ENCODE results near the gene PLCH1. TPM values are rescaled to one million over a fixed set of nuclear protein-coding genes. Genes with fewer than 3 reads are reported as not detected.

Gene PLCH1
- total RNA-seq, 1 donor from 2014 or later, result 0.26 TPM

DNA sequence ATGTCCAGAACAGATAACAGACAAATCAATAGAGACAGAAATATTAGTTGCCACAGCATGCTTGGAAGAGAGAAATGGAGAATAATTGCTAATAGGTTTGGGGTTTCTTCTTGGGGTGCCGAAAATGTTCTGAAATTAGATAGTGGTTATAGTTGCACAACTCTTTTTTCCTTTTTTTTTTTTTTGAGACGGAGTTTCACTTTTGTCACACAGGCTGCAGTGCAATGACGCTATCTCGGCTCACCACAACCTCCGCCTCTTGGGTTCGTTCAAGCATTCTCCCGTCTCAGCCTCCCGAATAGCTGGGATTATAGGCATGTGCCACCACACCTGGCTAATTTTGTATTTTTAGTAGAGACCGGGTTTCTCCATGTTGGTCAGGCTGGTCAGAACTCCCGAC lies 163.3 kb downstream of the PLCH1 start:
- H3K27me3 ChIP-seq (ENCODE audit: control insufficient read depth, insufficient read depth, low read length), result no peaks in the 10 kb centered on the region
- DNase-seq (ENCODE audit: low read depth) (no peak), FAIRE-seq (no peak)
- TF ChIP-seq, protein P1, sequence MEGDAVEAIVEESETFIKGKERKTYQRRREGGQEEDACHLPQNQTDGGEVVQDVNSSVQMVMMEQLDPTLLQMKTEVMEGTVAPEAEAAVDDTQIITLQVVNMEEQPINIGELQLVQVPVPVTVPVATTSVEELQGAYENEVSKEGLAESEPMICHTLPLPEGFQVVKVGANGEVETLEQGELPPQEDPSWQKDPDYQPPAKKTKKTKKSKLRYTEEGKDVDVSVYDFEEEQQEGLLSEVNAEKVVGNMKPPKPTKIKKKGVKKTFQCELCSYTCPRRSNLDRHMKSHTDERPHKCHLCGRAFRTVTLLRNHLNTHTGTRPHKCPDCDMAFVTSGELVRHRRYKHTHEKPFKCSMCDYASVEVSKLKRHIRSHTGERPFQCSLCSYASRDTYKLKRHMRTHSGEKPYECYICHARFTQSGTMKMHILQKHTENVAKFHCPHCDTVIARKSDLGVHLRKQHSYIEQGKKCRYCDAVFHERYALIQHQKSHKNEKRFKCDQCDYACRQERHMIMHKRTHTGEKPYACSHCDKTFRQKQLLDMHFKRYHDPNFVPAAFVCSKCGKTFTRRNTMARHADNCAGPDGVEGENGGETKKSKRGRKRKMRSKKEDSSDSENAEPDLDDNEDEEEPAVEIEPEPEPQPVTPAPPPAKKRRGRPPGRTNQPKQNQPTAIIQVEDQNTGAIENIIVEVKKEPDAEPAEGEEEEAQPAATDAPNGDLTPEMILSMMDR (IDR thresholded peaks at IDR 0.05; ENCODE audit: insufficient read depth, low read length, severe bottlenecking), result no peak
- H3K36me3 ChIP-seq (ENCODE audit: control insufficient read depth, insufficient read depth, low read length), result no peaks in the 10 kb centered on the region
- no peak overlapping the region for H3K4me3 ChIP-seq (ENCODE audit: low read depth, low read length)

DNA sequence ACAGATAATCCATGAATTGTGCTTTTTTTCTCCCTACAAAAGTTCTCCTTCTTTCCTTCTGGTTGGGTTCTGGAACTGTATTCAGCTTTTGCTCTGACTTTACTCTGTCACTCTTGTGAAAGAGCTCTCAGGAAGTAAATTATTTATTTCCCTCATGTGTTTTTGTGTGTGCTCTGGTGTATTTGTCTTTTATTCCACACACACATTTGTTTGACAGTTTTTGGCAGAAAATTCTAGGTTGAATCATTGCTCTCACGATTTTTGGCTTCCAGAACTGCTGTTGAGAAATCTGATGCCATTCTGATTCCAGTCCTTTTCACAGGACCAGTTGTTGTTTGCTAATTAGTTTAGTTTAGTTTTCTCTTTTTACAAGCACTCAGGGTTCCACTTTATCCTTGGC lies 172.8 kb downstream of the PLCH1 start:
- Histone ChIP-seq H3K4me3 (ENCODE audit: low read depth, low read length) (no peak overlapping the region), H3K27me3 (ENCODE audit: control insufficient read depth, insufficient read depth, low read length) (no peaks in the 10 kb centered on the region), H3K36me3 (ENCODE audit: control insufficient read depth, insufficient read depth, low read length) (no peaks in the 10 kb centered on the region)
- TF ChIP-seq, protein P1 (IDR thresholded peaks at IDR 0.05; ENCODE audit: insufficient read depth, low read length, severe bottlenecking), result no peak
- FAIRE-seq (no peak), DNase-seq (ENCODE audit: low read depth) (no peak)

DNA sequence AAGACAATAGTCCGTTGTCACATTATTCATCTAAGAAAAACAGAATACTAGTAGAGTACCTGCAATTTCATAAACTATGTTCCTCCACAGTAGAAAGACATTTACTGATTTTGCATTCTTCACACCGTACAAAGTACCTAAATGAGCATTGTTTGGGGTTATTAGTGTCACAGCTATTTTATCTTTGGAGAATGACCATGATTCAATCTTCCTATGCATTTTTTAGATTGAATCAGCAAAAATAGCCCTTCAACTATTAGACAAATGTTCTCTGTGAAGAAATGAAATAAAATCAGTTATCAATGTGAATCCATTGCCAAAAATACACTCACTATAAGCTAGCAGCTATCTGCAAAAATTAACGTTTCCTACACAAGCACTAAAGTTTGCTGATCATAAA lies 176.6 kb downstream of the PLCH1 start:
- Histone ChIP-seq H3K4me3 (ENCODE audit: low read depth, low read length) (no peak overlapping the region), H3K36me3 (ENCODE audit: control insufficient read depth, insufficient read depth, low read length) (no peaks in the 10 kb centered on the region), H3K27me3 (ENCODE audit: control insufficient read depth, insufficient read depth, low read length) (no peaks in the 10 kb centered on the region)
- TF ChIP-seq, protein P1 (IDR thresholded peaks at IDR 0.05; ENCODE audit: insufficient read depth, low read length, severe bottlenecking), result no peak
- no peak for FAIRE-seq
- DNase-seq (ENCODE audit: low read depth), result no peak

DNA sequence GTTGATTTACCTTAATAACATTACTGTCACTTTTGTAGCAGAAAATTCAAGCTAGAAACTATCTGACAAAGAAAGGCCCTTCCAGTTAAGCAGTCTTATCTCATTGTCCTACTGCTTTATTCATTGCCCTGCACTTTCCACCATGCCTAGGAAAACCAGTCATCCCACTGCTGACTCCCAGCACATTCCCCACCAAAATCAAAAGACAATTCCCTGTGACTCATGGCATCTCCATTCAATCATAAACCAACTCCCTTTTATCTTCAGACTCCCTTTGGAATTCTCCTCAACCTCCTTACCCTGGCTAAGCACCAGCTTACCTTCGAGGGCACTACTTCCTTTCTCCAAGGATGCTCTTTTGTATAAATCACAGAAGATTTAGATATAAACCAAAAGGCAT lies 184.3 kb downstream of the PLCH1 start:
- Histone ChIP-seq H3K27me3 (ENCODE audit: control insufficient read depth, insufficient read depth, low read length) (no peaks in the 10 kb centered on the region), H3K4me3 (ENCODE audit: low read depth, low read length) (no peak overlapping the region), H3K36me3 (ENCODE audit: control insufficient read depth, insufficient read depth, low read length) (no peaks in the 10 kb centered on the region)
- FAIRE-seq (no peak), DNase-seq (ENCODE audit: low read depth) (peak; percentile 62)
- TF ChIP-seq, protein P1 (IDR thresholded peaks at IDR 0.05; ENCODE audit: insufficient read depth, low read length, severe bottlenecking), result no peak

DNA sequence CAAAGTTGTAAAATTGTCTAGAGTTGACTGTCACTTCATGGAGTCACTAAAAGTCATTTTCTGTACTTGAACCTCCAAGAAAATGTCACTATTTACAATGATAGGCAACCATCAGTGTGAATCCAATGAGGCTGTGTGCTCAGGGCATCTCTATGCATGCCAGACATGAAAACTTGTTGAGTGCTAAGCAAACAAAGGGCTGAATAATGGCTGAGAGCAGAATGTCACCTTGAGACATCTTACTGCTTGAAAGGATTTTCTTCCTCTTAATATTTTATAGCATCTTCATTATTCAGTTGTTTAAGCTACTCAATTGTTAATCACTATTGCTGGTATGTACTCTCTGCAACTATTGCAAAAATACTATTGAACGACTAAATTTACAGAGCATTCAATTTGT lies 184.7 kb downstream of the PLCH1 start:
- TF ChIP-seq, protein P1 (IDR thresholded peaks at IDR 0.05; ENCODE audit: insufficient read depth, low read length, severe bottlenecking), result no peak
- no peak overlapping the region for H3K4me3 ChIP-seq (ENCODE audit: low read depth, low read length)
- FAIRE-seq, result no peak
- H3K36me3 ChIP-seq (ENCODE audit: control insufficient read depth, insufficient read depth, low read length), result no peaks in the 10 kb centered on the region
- DNase-seq (ENCODE audit: low read depth), result no peak
- no peaks in the 10 kb centered on the region for H3K27me3 ChIP-seq (ENCODE audit: control insufficient read depth, insufficient read depth, low read length)

DNA sequence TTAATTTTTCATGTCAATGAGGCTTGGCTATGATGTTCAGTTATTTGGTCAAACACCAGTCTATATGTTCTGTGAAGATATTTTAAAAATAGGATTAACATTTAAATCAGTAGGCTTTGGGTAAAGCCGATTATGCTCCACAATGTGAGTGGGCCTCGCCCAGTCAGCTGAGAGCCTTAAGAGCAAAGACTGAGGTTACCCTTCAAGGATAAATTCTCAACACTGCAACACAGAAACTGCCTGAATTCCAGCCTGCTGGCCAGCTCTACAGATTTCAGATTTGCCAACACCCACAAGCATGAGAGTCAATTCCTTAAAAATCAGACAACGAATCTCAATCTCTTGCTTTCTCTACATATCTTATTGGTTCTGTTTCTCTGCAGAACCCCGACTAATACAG lies 188.3 kb downstream of the PLCH1 start:
- H3K4me3 ChIP-seq (ENCODE audit: low read depth, low read length), result no peak overlapping the region
- DNase-seq (ENCODE audit: low read depth) (no peak), FAIRE-seq (no peak)
- H3K36me3 ChIP-seq (ENCODE audit: control insufficient read depth, insufficient read depth, low read length), result no peaks in the 10 kb centered on the region
- TF ChIP-seq, protein P1 (IDR thresholded peaks at IDR 0.05; ENCODE audit: insufficient read depth, low read length, severe bottlenecking), result no peak
- no peaks in the 10 kb centered on the region for H3K27me3 ChIP-seq (ENCODE audit: control insufficient read depth, insufficient read depth, low read length)

Data from bronchial epithelial cell (primary cell).